HepG2 (cell line): ENCODE data around the gene CISD3. TPM values are rescaled to one million over a fixed set of nuclear protein-coding genes. Genes with fewer than 3 reads are reported as not detected.

Experiments
- CEBPG ChIP-seq: IDR thresholded peaks from 2 replicates; pipeline ENCODE4 v1.6.1; 2016
- HIVEP1 ChIP-seq: sonication (generic); formaldehyde crosslinking; IDR thresholded peaks from 2 replicates; pipeline ENCODE4 v1.4.0; 2020; ENCODE audit warnings: mild to moderate bottlenecking, missing genetic modification reagents
- HNRNPK ChIP-seq: fragments of 200-400 bp; formaldehyde crosslinking; IDR thresholded peaks from 2 replicates; pipeline ENCODE4 v1.6.1; 2018; ENCODE audit warnings: low read length, low read depth, moderate library complexity, mild to moderate bottlenecking; ENCODE audit not compliant: poor library complexity, severe bottlenecking
- JDP2 ChIP-seq: sonication (generic); formaldehyde crosslinking; IDR thresholded peaks from 2 replicates; pipeline ENCODE4 v1.8.1; 2022; ENCODE audit warnings: missing genetic modification reagents, borderline replicate concordance
- KDM5B ChIP-seq: sonication (generic); formaldehyde crosslinking; IDR thresholded peaks from 2 replicates; pipeline ENCODE4 v1.4.0; 2020; ENCODE audit warnings: missing genetic modification reagents, mild to moderate bottlenecking, borderline replicate concordance
- NCOR1 ChIP-seq: fragments of 200-600 bp; sonication (generic); IDR thresholded peaks from 2 replicates; pipeline ENCODE4 v1.7.0; 2017; ENCODE audit warnings: antibody characterized with exemption, low read length, borderline replicate concordance
- NR1H2 ChIP-seq: sonication (generic); formaldehyde crosslinking; IDR thresholded peaks from 2 replicates; pipeline ENCODE4 v1.8.1; 2022; ENCODE audit warnings: low read depth, missing genetic modification reagents, borderline replicate concordance
- PAX8 ChIP-seq: sonication (generic); formaldehyde crosslinking; IDR thresholded peaks from 2 replicates; pipeline ENCODE4 v1.8.0; 2022; ENCODE audit warnings: mild to moderate bottlenecking, missing genetic modification reagents, borderline replicate concordance
- POLR2AphosphoS5 ChIP-seq: IDR thresholded peaks from 2 replicates; pipeline ENCODE4 v1.6.1; 2012; ENCODE audit warnings: low read depth, low read length
- SCMH1 ChIP-seq: sonication (generic); formaldehyde crosslinking; IDR thresholded peaks from 2 replicates; pipeline ENCODE4 v1.9.0; 2021; ENCODE audit warnings: missing genetic modification reagents, mild to moderate bottlenecking, borderline replicate concordance
- SIN3B ChIP-seq: fragments of 150-350 bp; IDR thresholded peaks from 2 replicates; pipeline ENCODE4 v1.6.1; 2014; ENCODE audit warnings: low read length
- TOPORS ChIP-seq: sonication (generic); formaldehyde crosslinking; IDR thresholded peaks from 2 replicates; pipeline ENCODE4 v1.8.0; 2023; ENCODE audit warnings: mild to moderate bottlenecking, missing genetic modification reagents
- XRCC5 ChIP-seq: fragments of 200-400 bp; formaldehyde crosslinking; optimal IDR thresholded peaks from 2 replicates; pipeline ENCODE3; 2017; ENCODE audit warnings: mild to moderate bottlenecking, low read length
- YEATS4 ChIP-seq: sonication (generic); formaldehyde crosslinking; IDR thresholded peaks from 2 replicates; pipeline ENCODE4 v1.4.0; 2020; ENCODE audit warnings: missing genetic modification reagents, borderline replicate concordance
- ZBTB38 ChIP-seq: sonication (generic); formaldehyde crosslinking; IDR thresholded peaks from 2 replicates; pipeline ENCODE4 v1.5.1; 2020; ENCODE audit warnings: mild to moderate bottlenecking, missing genetic modification reagents
- ZEB1 ChIP-seq: IDR thresholded peaks from 2 replicates; pipeline ENCODE4 v1.6.1; 2012; ENCODE audit warnings: mild to moderate bottlenecking, low read depth, inconsistent platforms; ENCODE audit not compliant: insufficient replicate concordance
- ZNF160 ChIP-seq: sonication (generic); formaldehyde crosslinking; IDR thresholded peaks from 2 replicates; pipeline ENCODE4 v1.8.0; 2022; ENCODE audit warnings: mild to moderate bottlenecking, inconsistent platforms, missing genetic modification reagents
- ZNF296 ChIP-seq: sonication (generic); formaldehyde crosslinking; conservative IDR thresholded peaks from 2 replicates; pipeline ENCODE4 v1.5.0; 2020; ENCODE audit warnings: mild to moderate bottlenecking, missing genetic modification reagents
- ZNF619 ChIP-seq: sonication (generic); formaldehyde crosslinking; IDR thresholded peaks from 2 replicates; pipeline ENCODE4 v1.4.0; 2020; ENCODE audit warnings: mild to moderate bottlenecking, missing genetic modification reagents
- ZNF816 ChIP-seq: sonication (generic); formaldehyde crosslinking; IDR thresholded peaks from 2 replicates; pipeline ENCODE4 v1.8.0; 2022; ENCODE audit warnings: missing genetic modification reagents, mild to moderate bottlenecking, borderline replicate concordance
- ZNF891 ChIP-seq: sonication (generic); formaldehyde crosslinking; IDR thresholded peaks from 2 replicates; pipeline ENCODE4 v1.5.0; 2020; ENCODE audit warnings: mild to moderate bottlenecking, missing genetic modification reagents
- ZSCAN31 ChIP-seq: sonication (generic); formaldehyde crosslinking; IDR thresholded peaks from 2 replicates; pipeline ENCODE4 v1.5.0; 2020; ENCODE audit warnings: low read depth, mild to moderate bottlenecking, missing genetic modification reagents
- polyA plus RNA-seq, 8 experiments: library from polyadenylated mRNA; depleted of rRNA in 3 of 8; stranded (reverse) in 7 of 8; unstranded in 1 of 8; fragments of >200 nt; fragmentation: Illumina TruSeq in 4 of 8; extraction: Trizol in 4 of 8; gene quantifications; 2 replicates each; pipeline versions ENCODE4 v1.2.1 to v1.2.3, GENCODE V29; 2011 to 2016; ENCODE audit warnings: low read depth in 4 of 8, missing spikeins in 1 of 8, mixed read lengths in 1 of 8; ENCODE audit not compliant: insufficient read depth in 1 of 8
- total RNA-seq, 5 experiments: library from RNA; depleted of rRNA; stranded (reverse); fragments of >200 nt; fragmentation: Illumina TruSeq; extraction: Trizol; gene quantifications; 2 replicates each; pipeline ENCODE4 v1.2.3, GENCODE V29; 2016; ENCODE audit warnings: low read depth in 1 of 5
- TF ChIP-seq, protein P1 (sequence below): sonication (generic); formaldehyde crosslinking; IDR thresholded peaks from 2 replicates; pipeline ENCODE4 v1.8.0; 2022; ENCODE audit warnings: missing genetic modification reagents, mild to moderate bottlenecking, inconsistent platforms, borderline replicate concordance
- TF ChIP-seq, protein P2 (sequence below): sonication (generic); formaldehyde crosslinking; IDR thresholded peaks from 2 replicates; pipeline ENCODE4 v1.5.0; 2020; ENCODE audit warnings: mild to moderate bottlenecking, missing genetic modification reagents
- TF ChIP-seq, protein P3 (sequence below): sonication (generic); formaldehyde crosslinking; IDR thresholded peaks from 2 replicates; pipeline ENCODE4 v1.5.1; 2020; ENCODE audit warnings: missing genetic modification reagents, mild to moderate bottlenecking, borderline replicate concordance

The CISD3 gene
- total and polyA plus RNA-seq, 2 of the 13 experiments (the other 11 are each of a cell fraction or from before 2014, with no cell fraction given), result 30.0 to 34.1 TPM

DNA sequence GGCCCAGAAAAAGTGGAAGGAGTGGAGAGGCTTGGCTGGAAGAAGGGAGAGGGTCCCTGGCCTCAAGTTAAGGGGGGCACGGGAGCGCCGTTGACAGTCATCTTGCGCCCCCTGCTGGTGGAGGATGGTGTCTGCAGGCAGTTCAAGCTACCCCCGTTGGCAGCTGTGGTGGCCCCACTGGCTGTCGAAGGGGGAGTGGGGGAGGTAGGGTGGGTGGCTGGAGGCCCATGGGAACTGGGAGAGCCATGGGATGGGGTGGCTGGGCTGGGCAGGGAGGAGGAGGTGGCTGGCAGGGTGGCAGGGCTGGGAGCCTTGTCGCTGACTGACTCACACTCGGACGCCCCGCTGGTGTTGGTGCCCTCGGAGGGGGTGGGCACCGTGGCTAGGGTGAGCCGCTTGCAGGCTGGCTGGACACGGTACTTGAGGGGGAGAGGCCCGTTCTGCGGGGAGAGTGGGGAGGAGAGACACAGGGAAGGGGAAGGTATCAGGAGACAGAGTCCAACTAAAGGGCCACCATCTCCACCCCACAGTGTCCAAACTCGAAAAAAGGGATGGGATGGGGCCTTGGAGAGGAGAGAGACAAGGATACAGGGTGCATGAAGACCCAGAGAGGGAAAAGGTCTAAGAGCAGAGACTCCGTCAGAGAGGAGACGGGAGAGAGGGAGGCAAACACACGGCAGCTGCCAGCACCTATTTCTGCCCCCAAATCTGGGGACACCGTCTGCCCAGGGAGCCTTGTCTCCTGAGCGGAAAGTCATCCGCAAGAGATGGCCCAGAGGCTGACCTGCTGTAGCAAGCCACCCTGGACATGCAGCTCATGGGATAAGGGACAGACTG is 5.2 kb downstream of the CISD3 start (continued):
- TF ChIP-seq, protein P1, sequence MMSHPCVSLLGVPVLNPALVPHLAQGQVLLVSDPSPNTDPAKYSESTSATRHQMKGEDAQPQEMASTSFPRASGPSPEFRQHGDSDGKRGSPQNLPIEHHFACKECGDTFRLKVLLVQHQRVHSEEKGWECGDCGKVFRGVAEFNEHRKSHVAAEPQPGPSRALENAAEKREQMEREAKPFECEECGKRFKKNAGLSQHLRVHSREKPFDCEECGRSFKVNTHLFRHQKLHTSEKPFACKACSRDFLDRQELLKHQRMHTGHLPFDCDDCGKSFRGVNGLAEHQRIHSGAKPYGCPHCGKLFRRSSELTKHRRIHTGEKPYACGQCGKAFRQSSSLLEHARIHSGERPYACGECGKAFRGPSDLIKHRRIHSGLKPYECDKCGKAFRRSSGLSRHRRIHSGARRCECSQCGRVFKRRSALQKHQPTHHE (CRISPR knock-in tag), result 0 out of 2 replicates have a peak, but pooled peaks have one; percentile 66
- TF ChIP-seq JDP2 (CRISPR knock-in tag) (no peak), NCOR1 (0 out of 2 replicates have a peak, but pooled peaks have one; percentile 21), ZEB1 (no peak), HIVEP1 (CRISPR knock-in tag) (peak; percentile 77), KDM5B (CRISPR knock-in tag) (peak; percentile 60), SIN3B (no peak), POLR2AphosphoS5 (peak; percentile 71), HNRNPK (peak; percentile 54), TOPORS (CRISPR knock-in tag) (0 out of 2 replicates have a peak, but pooled peaks have one; percentile 48), ZSCAN31 (CRISPR knock-in tag) (no peak), PAX8 (CRISPR knock-in tag) (no peak), YEATS4 (CRISPR knock-in tag) (no peak), ZNF296 (CRISPR knock-in tag) (no peak), SCMH1 (CRISPR knock-in tag) (no peak), ZNF160 (peak; percentile 41; the same call in 1 of the 2 replicates), ZBTB38 (CRISPR knock-in tag) (0 out of 2 replicates have a peak, but pooled peaks have one; percentile 24), NR1H2 (CRISPR knock-in tag) (no peak), XRCC5 (peak; percentile 53), CEBPG (CRISPR knock-in tag) (no peak), ZNF619 (CRISPR knock-in tag) (peak; percentile 28; the same call in 1 of the 2 replicates), ZNF891 (0 out of 2 replicates have a peak, but pooled peaks have one; percentile 37), ZNF816 (no peak)
- TF ChIP-seq, protein P2, sequence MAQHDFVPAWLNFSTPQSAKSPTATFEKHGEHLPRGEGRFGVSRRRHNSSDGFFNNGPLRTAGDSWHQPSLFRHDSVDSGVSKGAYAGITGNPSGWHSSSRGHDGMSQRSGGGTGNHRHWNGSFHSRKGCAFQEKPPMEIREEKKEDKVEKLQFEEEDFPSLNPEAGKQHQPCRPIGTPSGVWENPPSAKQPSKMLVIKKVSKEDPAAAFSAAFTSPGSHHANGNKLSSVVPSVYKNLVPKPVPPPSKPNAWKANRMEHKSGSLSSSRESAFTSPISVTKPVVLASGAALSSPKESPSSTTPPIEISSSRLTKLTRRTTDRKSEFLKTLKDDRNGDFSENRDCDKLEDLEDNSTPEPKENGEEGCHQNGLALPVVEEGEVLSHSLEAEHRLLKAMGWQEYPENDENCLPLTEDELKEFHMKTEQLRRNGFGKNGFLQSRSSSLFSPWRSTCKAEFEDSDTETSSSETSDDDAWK (CRISPR knock-in tag), result no peak
- TF ChIP-seq, protein P3, sequence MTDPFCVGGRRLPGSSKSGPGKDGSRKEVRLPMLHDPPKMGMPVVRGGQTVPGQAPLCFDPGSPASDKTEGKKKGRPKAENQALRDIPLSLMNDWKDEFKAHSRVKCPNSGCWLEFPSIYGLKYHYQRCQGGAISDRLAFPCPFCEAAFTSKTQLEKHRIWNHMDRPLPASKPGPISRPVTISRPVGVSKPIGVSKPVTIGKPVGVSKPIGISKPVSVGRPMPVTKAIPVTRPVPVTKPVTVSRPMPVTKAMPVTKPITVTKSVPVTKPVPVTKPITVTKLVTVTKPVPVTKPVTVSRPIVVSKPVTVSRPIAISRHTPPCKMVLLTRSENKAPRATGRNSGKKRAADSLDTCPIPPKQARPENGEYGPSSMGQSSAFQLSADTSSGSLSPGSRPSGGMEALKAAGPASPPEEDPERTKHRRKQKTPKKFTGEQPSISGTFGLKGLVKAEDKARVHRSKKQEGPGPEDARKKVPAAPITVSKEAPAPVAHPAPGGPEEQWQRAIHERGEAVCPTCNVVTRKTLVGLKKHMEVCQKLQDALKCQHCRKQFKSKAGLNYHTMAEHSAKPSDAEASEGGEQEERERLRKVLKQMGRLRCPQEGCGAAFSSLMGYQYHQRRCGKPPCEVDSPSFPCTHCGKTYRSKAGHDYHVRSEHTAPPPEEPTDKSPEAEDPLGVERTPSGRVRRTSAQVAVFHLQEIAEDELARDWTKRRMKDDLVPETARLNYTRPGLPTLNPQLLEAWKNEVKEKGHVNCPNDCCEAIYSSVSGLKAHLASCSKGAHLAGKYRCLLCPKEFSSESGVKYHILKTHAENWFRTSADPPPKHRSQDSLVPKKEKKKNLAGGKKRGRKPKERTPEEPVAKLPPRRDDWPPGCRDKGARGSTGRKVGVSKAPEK (CRISPR knock-in tag), result 0 out of 2 replicates have a peak, but pooled peaks have one; percentile 31
